Measurements from ENCODE around the gene YWHAQ.

Gene YWHAQ

DNA sequence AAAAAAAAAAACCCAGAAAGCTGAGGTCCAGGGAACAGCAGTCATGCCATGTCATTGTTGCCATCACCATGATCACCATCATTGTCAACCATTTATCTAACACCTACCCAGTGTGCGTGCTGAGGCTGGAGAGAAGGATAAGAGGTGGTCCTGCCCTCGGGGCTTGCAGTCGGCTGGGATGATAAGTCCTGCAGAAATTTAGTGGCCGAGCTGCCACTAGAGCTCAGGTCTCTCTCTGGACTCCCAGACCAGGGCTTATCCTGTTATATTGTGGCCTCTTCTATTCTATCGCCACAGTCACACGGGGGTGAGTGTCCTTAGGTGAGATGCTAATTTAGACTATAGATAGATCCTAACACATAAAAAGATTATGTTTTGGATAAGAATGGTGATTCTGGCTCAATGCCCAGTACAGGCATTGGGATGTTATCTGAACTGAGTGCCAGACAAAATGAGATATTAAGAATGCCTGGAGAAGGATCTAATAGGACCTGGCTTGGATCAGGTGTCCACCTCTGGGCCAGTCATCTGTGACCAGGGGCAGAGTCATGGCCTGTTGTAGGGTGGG lies 43.2 kb upstream of the YWHAQ start:
- FAIRE-seq (no peak), DNase-seq (ENCODE audit: insufficient read length, low spot score) (no peak)
- TF ChIP-seq, protein P1, sequence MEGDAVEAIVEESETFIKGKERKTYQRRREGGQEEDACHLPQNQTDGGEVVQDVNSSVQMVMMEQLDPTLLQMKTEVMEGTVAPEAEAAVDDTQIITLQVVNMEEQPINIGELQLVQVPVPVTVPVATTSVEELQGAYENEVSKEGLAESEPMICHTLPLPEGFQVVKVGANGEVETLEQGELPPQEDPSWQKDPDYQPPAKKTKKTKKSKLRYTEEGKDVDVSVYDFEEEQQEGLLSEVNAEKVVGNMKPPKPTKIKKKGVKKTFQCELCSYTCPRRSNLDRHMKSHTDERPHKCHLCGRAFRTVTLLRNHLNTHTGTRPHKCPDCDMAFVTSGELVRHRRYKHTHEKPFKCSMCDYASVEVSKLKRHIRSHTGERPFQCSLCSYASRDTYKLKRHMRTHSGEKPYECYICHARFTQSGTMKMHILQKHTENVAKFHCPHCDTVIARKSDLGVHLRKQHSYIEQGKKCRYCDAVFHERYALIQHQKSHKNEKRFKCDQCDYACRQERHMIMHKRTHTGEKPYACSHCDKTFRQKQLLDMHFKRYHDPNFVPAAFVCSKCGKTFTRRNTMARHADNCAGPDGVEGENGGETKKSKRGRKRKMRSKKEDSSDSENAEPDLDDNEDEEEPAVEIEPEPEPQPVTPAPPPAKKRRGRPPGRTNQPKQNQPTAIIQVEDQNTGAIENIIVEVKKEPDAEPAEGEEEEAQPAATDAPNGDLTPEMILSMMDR (IDR thresholded peaks at IDR 0.05; ENCODE audit: insufficient read depth, missing control alignments) = no peak

DNA sequence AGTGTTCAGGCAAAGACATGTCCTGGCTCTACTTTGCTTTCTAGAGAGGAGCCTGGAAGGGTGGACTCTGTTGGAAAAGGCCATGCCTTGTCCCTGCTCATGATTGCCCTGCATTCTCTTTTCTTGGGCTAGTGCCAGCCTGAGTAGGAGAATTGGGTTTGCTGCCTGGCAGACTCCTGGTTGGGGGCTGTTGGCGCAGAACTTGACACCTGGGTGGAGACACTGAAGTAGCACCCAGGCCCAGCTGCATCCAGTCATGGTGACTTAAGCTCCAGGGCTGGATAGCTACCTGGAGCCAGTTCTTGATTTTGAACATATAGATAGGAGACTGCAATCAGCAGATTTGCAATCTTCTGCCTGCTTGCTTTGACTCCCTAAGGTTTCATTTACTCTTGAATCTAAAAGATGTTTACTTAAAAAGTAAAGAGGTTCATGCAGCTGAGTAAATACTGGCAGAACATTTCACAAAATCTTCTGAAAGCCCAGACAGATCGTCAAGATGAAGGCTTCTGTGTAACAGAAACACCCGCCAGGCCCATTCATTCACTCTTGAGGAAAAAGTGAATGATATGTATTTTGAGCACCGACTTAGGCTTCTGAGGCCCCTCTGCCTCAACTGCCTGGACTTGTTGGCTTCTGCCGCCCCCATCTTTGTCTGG lies 38.0 kb upstream of the YWHAQ start:
- no peak for FAIRE-seq
- no peak for DNase-seq (ENCODE audit: insufficient read length, low spot score)
- TF ChIP-seq, protein P1 (IDR thresholded peaks at IDR 0.05; ENCODE audit: insufficient read depth, missing control alignments) = no peak

DNA sequence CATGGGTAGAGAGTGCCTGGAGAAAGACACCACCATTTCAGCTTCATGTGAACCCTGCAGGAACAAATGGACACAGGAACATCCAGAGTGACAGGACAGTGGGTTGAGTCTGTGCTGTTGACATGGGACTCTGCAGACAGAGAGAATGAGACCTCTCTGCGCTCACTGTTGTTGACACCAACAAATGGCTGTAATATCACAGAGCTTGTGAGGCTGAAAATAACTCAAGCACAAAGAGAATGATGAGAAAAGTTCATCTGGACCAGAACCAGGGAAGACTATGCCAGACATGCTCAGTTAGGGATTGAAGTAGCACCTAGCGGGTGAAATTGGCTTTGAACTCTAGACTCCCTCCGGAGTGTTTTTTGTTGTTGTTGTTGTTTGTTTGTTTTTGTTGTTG lies 37.0 kb upstream of the YWHAQ start:
- TF ChIP-seq, protein P1 (IDR thresholded peaks at IDR 0.05; ENCODE audit: insufficient read depth, missing control alignments) = no peak
- no peak for FAIRE-seq
- DNase-seq (ENCODE audit: insufficient read length, low spot score) = no peak

DNA sequence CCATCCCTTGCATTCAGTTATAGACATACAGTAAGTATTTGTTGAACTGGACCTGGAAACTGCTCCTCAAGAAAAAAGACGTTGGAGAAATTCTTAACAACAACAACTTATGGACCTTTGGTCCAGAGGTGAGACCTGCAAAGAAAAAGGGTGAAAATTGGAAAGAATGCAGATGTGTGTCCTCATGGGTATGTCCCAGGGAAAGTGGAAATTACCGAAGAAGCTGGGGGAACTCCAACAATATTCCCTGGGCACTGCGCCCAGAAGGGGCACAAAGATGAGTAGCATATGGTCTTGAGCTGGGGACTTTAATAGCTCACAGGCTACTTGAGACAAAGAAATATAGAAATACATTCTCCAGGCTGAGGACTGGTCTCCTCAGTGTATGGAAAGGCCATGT lies 35.5 kb upstream of the YWHAQ start:
- FAIRE-seq (no peak), DNase-seq (ENCODE audit: insufficient read length, low spot score) (no peak)

DNA sequence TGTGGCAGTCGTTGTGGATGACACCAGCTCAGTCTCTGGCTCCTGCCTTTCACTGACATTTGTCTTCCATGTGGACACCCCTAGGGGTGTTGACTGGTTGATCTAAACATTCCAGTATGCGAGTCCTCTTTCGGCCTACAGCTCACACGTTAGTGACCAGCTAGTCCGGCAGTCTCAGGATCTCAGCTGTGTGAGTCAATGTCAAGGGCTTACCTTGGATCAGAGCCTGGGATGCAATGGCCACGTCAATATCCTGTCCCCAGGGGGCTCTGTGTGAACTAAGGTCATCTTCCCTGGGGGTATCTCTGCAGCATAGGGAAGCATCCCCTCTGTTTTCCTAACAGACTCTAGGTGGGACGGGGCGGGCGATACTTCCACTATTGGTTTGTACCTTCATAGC lies 35.1 kb upstream of the YWHAQ start:
- DNase-seq (ENCODE audit: insufficient read length, low spot score) (no peak), FAIRE-seq (no peak)
- TF ChIP-seq, protein P1 (IDR thresholded peaks at IDR 0.05; ENCODE audit: insufficient read depth, missing control alignments) = no peak

More for the DNA sequence above, 35.5 kb upstream of the YWHAQ start:
- TF ChIP-seq, protein P1 (IDR thresholded peaks at IDR 0.05; ENCODE audit: insufficient read depth, missing control alignments) = no peak

DNA sequence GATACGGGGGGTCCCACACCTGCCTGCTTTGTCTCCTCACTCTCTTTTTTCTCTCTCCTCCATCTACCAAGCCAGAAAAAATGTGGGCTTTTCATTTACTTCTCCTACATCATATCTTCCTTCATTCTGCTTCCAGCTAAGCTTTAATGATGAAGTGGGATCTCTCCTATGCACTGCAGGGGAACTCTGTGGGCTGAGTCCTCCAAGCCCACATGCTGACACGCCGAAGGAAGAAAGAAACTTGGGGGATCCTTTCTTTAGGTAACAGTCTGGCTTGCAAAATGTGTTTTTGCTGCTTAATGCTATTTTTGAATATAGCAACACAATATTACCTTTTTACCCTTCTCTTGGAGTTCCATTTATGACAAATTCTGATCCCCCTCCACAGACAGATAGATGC lies 33.6 kb upstream of the YWHAQ start:
- TF ChIP-seq, protein P1 (IDR thresholded peaks at IDR 0.05; ENCODE audit: insufficient read depth, missing control alignments) = no peak
- FAIRE-seq = no peak
- DNase-seq (ENCODE audit: insufficient read length, low spot score) = no peak
